PFSK-1 (cell line): Measurements from ENCODE around the gene CARD10.

Source experiments
- POLR2AphosphoS5 ChIP-seq: IDR thresholded peaks from 2 replicates; pipeline ENCODE4 v1.6.1; 2012; ENCODE audit warnings: low read depth, mild to moderate bottlenecking, control low read depth, low read length, moderate library complexity
- TAF1 ChIP-seq: IDR thresholded peaks from 2 replicates; pipeline ENCODE4 v1.6.1; 2012; ENCODE audit warnings: low read length, control low read depth, borderline replicate concordance; ENCODE audit not compliant: insufficient read depth

DNA sequence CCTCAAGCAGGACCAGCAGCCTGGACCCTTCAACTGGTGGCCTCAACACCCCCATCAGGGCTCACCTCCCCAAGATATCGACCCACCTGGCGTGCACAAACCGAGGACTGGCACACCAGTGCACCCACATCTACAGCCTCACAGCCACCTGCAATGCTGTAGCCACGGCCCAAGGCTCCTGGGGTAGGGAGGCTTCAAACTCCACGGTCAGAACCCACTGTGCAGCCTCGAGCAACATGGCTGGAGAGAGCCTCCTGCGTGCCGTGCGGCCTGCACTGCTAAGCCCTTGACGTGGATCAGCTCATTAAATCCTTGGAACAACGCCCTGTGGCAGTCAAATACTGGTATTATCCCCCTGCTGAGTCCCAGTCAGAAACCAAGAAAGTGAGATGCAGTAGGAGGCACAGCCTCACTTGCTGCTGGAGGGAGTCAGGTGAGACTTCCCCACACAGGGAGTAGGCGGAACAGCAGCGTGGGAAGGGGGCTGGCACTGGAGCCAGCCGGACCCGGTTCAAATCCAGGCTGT is 4.6 kb downstream of the CARD10 start:
- TF ChIP-seq POLR2AphosphoS5 (no peak), TAF1 (no peak)
